ENCODE measurements around the gene PYROXD2.

DNA sequence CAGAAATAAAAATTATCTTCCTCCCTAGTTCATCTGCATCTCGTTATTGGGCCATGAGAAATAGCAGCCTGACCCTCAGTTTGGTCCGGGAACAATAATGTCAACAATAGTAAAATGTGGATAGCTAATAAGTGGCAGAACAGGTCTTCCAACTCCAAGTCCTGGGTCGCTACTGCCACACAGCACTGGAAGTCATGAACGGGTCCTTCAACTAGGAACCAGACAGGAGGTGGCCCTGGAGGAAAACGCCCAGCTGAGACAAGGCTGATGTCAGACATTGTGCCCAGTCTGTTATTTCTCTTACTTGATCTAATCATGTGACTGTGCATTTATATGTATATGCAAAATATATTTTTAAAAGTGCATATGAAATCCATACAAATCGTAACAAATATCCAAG lies 51.8 kb downstream of the PYROXD2 start:
- no peak for TF ChIP-seq BRCA1 (IDR thresholded peaks at IDR 0.05; ENCODE audit: low read depth, low read length)
- TF ChIP-seq, protein P1, sequence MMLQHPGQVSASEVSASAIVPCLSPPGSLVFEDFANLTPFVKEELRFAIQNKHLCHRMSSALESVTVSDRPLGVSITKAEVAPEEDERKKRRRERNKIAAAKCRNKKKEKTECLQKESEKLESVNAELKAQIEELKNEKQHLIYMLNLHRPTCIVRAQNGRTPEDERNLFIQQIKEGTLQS (IDR thresholded peaks at IDR 0.05; ENCODE audit: borderline replicate concordance, extremely low read depth, low read depth, low read length): no peak
- no peak for TF ChIP-seq RELA (IDR thresholded peaks at IDR 0.05; ENCODE audit: borderline replicate concordance, partially characterized antibody)

All from GM12878 (cell line).